Measurements from ENCODE around the gene APOBEC2.

DNA sequence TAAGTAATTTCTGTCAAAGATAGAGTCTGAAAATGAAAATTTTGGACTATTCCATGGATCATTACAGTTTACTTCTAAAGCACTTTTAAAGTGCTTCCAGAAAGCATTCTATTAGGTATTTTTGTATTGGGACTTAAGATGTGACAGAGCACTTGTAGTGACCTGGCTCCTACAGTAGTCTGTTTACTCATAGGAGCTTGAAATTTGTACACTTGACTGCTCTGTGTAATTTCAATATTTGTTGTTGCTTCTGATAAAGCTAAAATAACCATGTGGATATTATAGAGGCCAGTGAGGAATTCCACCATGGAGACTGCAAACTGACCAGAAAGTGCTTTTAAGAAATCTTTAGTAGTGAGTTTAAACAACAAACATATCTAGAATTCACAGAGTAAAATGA, 30.1 kb downstream of the APOBEC2 start:
- TF ChIP-seq, protein P1, sequence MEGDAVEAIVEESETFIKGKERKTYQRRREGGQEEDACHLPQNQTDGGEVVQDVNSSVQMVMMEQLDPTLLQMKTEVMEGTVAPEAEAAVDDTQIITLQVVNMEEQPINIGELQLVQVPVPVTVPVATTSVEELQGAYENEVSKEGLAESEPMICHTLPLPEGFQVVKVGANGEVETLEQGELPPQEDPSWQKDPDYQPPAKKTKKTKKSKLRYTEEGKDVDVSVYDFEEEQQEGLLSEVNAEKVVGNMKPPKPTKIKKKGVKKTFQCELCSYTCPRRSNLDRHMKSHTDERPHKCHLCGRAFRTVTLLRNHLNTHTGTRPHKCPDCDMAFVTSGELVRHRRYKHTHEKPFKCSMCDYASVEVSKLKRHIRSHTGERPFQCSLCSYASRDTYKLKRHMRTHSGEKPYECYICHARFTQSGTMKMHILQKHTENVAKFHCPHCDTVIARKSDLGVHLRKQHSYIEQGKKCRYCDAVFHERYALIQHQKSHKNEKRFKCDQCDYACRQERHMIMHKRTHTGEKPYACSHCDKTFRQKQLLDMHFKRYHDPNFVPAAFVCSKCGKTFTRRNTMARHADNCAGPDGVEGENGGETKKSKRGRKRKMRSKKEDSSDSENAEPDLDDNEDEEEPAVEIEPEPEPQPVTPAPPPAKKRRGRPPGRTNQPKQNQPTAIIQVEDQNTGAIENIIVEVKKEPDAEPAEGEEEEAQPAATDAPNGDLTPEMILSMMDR (IDR thresholded peaks at IDR 0.05 in 2 of 3, conservative IDR thresholded peaks at IDR 0.05 in 1 of 3; ENCODE audit: borderline replicate concordance in 1 of 3, insufficient read depth in 1 of 3, low read depth in 2 of 3, low read length in 2 of 3), result no peak
- no peak for TF ChIP-seq EGR1 (IDR thresholded peaks at IDR 0.05; ENCODE audit: low read depth)
- no peak for TF ChIP-seq YY1 (IDR thresholded peaks at IDR 0.05; ENCODE audit: extremely low read depth, insufficient replicate concordance, low read depth, low read length)
- no peak for TF ChIP-seq POLR2A (IDR thresholded peaks at IDR 0.05; ENCODE audit: borderline replicate concordance, extremely low read depth, insufficient read depth, insufficient read length)
- TF ChIP-seq EZH2 (IDR thresholded peaks at IDR 0.05), result no peak
- no peak for TF ChIP-seq CEBPB (IDR thresholded peaks at IDR 0.05; ENCODE audit: low read depth)
- TF ChIP-seq SRF (IDR thresholded peaks at IDR 0.05; ENCODE audit: low read depth), result no peak
- TF ChIP-seq ZNF274 (IDR thresholded peaks at IDR 0.05; ENCODE audit: low read depth, low read length), result no peak
- TF ChIP-seq RAD21 (IDR thresholded peaks at IDR 0.05; ENCODE audit: low read depth), result no peak
